Smooth muscle cell of the brain vasculature (primary cell): ENCODE measurements around the gene CACNA1B.
"Not testable (repeated sequence)": the region's sequence is repeated elsewhere in the genome, so short reads cannot be mapped to it uniquely, and the experiment has no call there.

ENCODE experiments used
- DNase-seq: peaks from one replicate; pipeline ENCODE4 v3.0.0-alpha.2; 2012; ENCODE audit warnings: low read depth, low spot score

Gene CACNA1B

GRCh38 chr9:138069731-138070456, 192.3 kb downstream of the CACNA1B start:
- no peak for DNase-seq

- no peak for DNase-seq
Observed at GRCh38 chr9:138070815-138071214, 193.2 kb downstream of the CACNA1B start.

- DNase-seq = no peak
Observed at GRCh38 chr9:138071292-138071691, 193.7 kb downstream of the CACNA1B start.

GRCh38 chr9:138071731-138072130, 194.1 kb downstream of the CACNA1B start:
- no peak for DNase-seq

GRCh38 chr9:138072161-138072842, 194.7 kb downstream of the CACNA1B start:
- no peak for DNase-seq

GRCh38 chr9:138072897-138073296, 195.3 kb downstream of the CACNA1B start:
- DNase-seq = no peak

GRCh38 chr9:138073408-138073807, 195.8 kb downstream of the CACNA1B start:
- no peak for DNase-seq

- no peak for DNase-seq
Observed at GRCh38 chr9:138073808-138074207, 196.2 kb downstream of the CACNA1B start.

- no peak for DNase-seq
Observed at GRCh38 chr9:138074516-138074915, 196.9 kb downstream of the CACNA1B start.

GRCh38 chr9:138075496-138075895, 197.9 kb downstream of the CACNA1B start:
- no peak for DNase-seq

GRCh38 chr9:138075961-138076649, 198.5 kb downstream of the CACNA1B start:
- DNase-seq = no peak

GRCh38 chr9:138076650-138077009, 199.0 kb downstream of the CACNA1B start:
- no peak for DNase-seq

GRCh38 chr9:138077126-138077525, 199.5 kb downstream of the CACNA1B start:
- no peak for DNase-seq

- no peak for DNase-seq
Observed at GRCh38 chr9:138077898-138078540, 200.4 kb downstream of the CACNA1B start.

GRCh38 chr9:138078846-138079245, 201.3 kb downstream of the CACNA1B start:
- DNase-seq = no peak

GRCh38 chr9:138080979-138081378, 203.4 kb downstream of the CACNA1B start:
- DNase-seq = no peak

- no peak for DNase-seq
Observed at GRCh38 chr9:138082918-138083636, 205.5 kb downstream of the CACNA1B start.

GRCh38 chr9:138083873-138084272, 206.3 kb downstream of the CACNA1B start:
- no peak for DNase-seq

- no peak for DNase-seq
Observed at GRCh38 chr9:138085568-138085967, 208.0 kb downstream of the CACNA1B start.

GRCh38 chr9:138092057-138092456, 214.5 kb downstream of the CACNA1B start:
- not testable (repeated sequence) for DNase-seq

GRCh38 chr9:138094028-138094427, 216.4 kb downstream of the CACNA1B start:
- DNase-seq = no peak
